Measurements from ENCODE around the gene LRRC4C.

Gene LRRC4C

GRCh38 chr11:40241524-40242051 lies 1217.9 kb downstream of the LRRC4C start:
- H3K36me3 Mint-ChIP-seq (ENCODE audit: low read depth), result no peaks in the 10 kb centered on the region
- H3K4me1 Mint-ChIP-seq (ENCODE audit: low read depth), result no peaks in the 10 kb centered on the region
- no peaks in the 10 kb centered on the region for H3K27me3 Mint-ChIP-seq
- H3K27ac Mint-ChIP-seq, result no peak overlapping the region
- H3K9me3 Mint-ChIP-seq, result peaks cover 3% of the 10 kb centered on the region
- no peak overlapping the region for H3K4me3 Mint-ChIP-seq

GRCh38 chr11:40240284-40240683 lies 1219.2 kb downstream of the LRRC4C start:
- H3K4me1 Mint-ChIP-seq (ENCODE audit: low read depth), result no peaks in the 10 kb centered on the region
- H3K9me3 Mint-ChIP-seq, result peaks cover 3% of the 10 kb centered on the region
- no peak overlapping the region for H3K27ac Mint-ChIP-seq
- no peaks in the 10 kb centered on the region for H3K27me3 Mint-ChIP-seq
- H3K4me3 Mint-ChIP-seq, result no peak overlapping the region
- no peaks in the 10 kb centered on the region for H3K36me3 Mint-ChIP-seq (ENCODE audit: low read depth)

GRCh38 chr11:40236526-40236925 lies 1222.9 kb downstream of the LRRC4C start:
- H3K9me3 Mint-ChIP-seq, result peaks cover 3% of the 10 kb centered on the region
- H3K27ac Mint-ChIP-seq, result no peak overlapping the region
- no peaks in the 10 kb centered on the region for H3K27me3 Mint-ChIP-seq
- H3K4me1 Mint-ChIP-seq (ENCODE audit: low read depth), result no peaks in the 10 kb centered on the region
- no peaks in the 10 kb centered on the region for H3K36me3 Mint-ChIP-seq (ENCODE audit: low read depth)
- no peak overlapping the region for H3K4me3 Mint-ChIP-seq

- Mint-ChIP-seq H3K27ac (no peak overlapping the region), H3K27me3 (no peaks in the 10 kb centered on the region), H3K9me3 (peaks cover 3% of the 10 kb centered on the region), H3K4me3 (no peak overlapping the region), H3K4me1 (ENCODE audit: low read depth) (no peaks in the 10 kb centered on the region), H3K36me3 (ENCODE audit: low read depth) (no peaks in the 10 kb centered on the region)
Measured at GRCh38 chr11:40235841-40236240, 1223.6 kb downstream of the LRRC4C start.

GRCh38 chr11:40230821-40231220 lies 1228.6 kb downstream of the LRRC4C start:
- no peak overlapping the region for H3K4me3 Mint-ChIP-seq

GRCh38 chr11:40228662-40229061 lies 1230.8 kb downstream of the LRRC4C start:
- no peaks in the 10 kb centered on the region for H3K27me3 Mint-ChIP-seq
- no peak overlapping the region for H3K4me3 Mint-ChIP-seq
- no peaks in the 10 kb centered on the region for H3K36me3 Mint-ChIP-seq (ENCODE audit: low read depth)
- H3K27ac Mint-ChIP-seq, result no peak overlapping the region
- H3K9me3 Mint-ChIP-seq, result peaks cover 7% of the 10 kb centered on the region
- H3K4me1 Mint-ChIP-seq (ENCODE audit: low read depth), result no peaks in the 10 kb centered on the region

More at GRCh38 chr11:40230821-40231220, 1228.6 kb downstream of the LRRC4C start:
- Mint-ChIP-seq H3K27me3 (no peaks in the 10 kb centered on the region), H3K4me1 (ENCODE audit: low read depth) (no peaks in the 10 kb centered on the region), H3K9me3 (peaks cover 7% of the 10 kb centered on the region), H3K27ac (no peak overlapping the region), H3K36me3 (ENCODE audit: low read depth) (no peaks in the 10 kb centered on the region)

GRCh38 chr11:40227730-40228129 lies 1231.7 kb downstream of the LRRC4C start:
- H3K36me3 Mint-ChIP-seq (ENCODE audit: low read depth), result no peaks in the 10 kb centered on the region
- no peaks in the 10 kb centered on the region for H3K27me3 Mint-ChIP-seq
- H3K4me1 Mint-ChIP-seq (ENCODE audit: low read depth), result no peaks in the 10 kb centered on the region
- no peak overlapping the region for H3K4me3 Mint-ChIP-seq
- peaks cover 7% of the 10 kb centered on the region for H3K9me3 Mint-ChIP-seq
- H3K27ac Mint-ChIP-seq, result no peak overlapping the region

GRCh38 chr11:40226654-40227053 lies 1232.8 kb downstream of the LRRC4C start:
- no peaks in the 10 kb centered on the region for H3K36me3 Mint-ChIP-seq (ENCODE audit: low read depth)
- no peaks in the 10 kb centered on the region for H3K27me3 Mint-ChIP-seq
- H3K9me3 Mint-ChIP-seq, result peaks cover 7% of the 10 kb centered on the region
- H3K4me3 Mint-ChIP-seq, result no peak overlapping the region
- no peaks in the 10 kb centered on the region for H3K4me1 Mint-ChIP-seq (ENCODE audit: low read depth)
- H3K27ac Mint-ChIP-seq, result no peak overlapping the region

GRCh38 chr11:40223596-40224330 lies 1235.7 kb downstream of the LRRC4C start:
- no peaks in the 10 kb centered on the region for H3K4me1 Mint-ChIP-seq (ENCODE audit: low read depth)
- H3K9me3 Mint-ChIP-seq, result peaks cover 11% of the 10 kb centered on the region
- H3K36me3 Mint-ChIP-seq (ENCODE audit: low read depth), result no peaks in the 10 kb centered on the region
- no peak overlapping the region for H3K4me3 Mint-ChIP-seq
- H3K27ac Mint-ChIP-seq, result no peak overlapping the region
- no peaks in the 10 kb centered on the region for H3K27me3 Mint-ChIP-seq

- Mint-ChIP-seq H3K27ac (no peak overlapping the region), H3K36me3 (ENCODE audit: low read depth) (no peaks in the 10 kb centered on the region), H3K9me3 (peaks cover 15% of the 10 kb centered on the region), H3K27me3 (no peaks in the 10 kb centered on the region), H3K4me1 (ENCODE audit: low read depth) (no peaks in the 10 kb centered on the region), H3K4me3 (no peak overlapping the region)
Measured at GRCh38 chr11:40219401-40219800, 1240.1 kb downstream of the LRRC4C start.

- no peaks in the 10 kb centered on the region for H3K27me3 Mint-ChIP-seq
- peaks cover 20% of the 10 kb centered on the region for H3K9me3 Mint-ChIP-seq
- H3K27ac Mint-ChIP-seq, result no peak overlapping the region
- H3K4me1 Mint-ChIP-seq (ENCODE audit: low read depth), result no peaks in the 10 kb centered on the region
- no peaks in the 10 kb centered on the region for H3K36me3 Mint-ChIP-seq (ENCODE audit: low read depth)
- H3K4me3 Mint-ChIP-seq, result no peak overlapping the region
Measured at GRCh38 chr11:40215556-40215955, 1243.9 kb downstream of the LRRC4C start.

GRCh38 chr11:40207416-40207815 lies 1252.0 kb downstream of the LRRC4C start:
- no peaks in the 10 kb centered on the region for H3K27me3 Mint-ChIP-seq
- H3K4me3 Mint-ChIP-seq, result no peak overlapping the region
- no peak overlapping the region for H3K27ac Mint-ChIP-seq
- peaks cover 11% of the 10 kb centered on the region for H3K9me3 Mint-ChIP-seq
- H3K36me3 Mint-ChIP-seq (ENCODE audit: low read depth), result no peaks in the 10 kb centered on the region
- no peaks in the 10 kb centered on the region for H3K4me1 Mint-ChIP-seq (ENCODE audit: low read depth)

- H3K9me3 Mint-ChIP-seq, result peaks cover 11% of the 10 kb centered on the region
- H3K4me1 Mint-ChIP-seq (ENCODE audit: low read depth), result no peaks in the 10 kb centered on the region
- no peaks in the 10 kb centered on the region for H3K27me3 Mint-ChIP-seq
- H3K4me3 Mint-ChIP-seq, result no peak overlapping the region
- no peaks in the 10 kb centered on the region for H3K36me3 Mint-ChIP-seq (ENCODE audit: low read depth)
- H3K27ac Mint-ChIP-seq, result no peak overlapping the region
Measured at GRCh38 chr11:40204228-40204627, 1255.2 kb downstream of the LRRC4C start.

- H3K9me3 Mint-ChIP-seq, result peaks cover 14% of the 10 kb centered on the region
- H3K4me1 Mint-ChIP-seq (ENCODE audit: low read depth), result no peaks in the 10 kb centered on the region
- no peak overlapping the region for H3K27ac Mint-ChIP-seq
- H3K27me3 Mint-ChIP-seq, result no peaks in the 10 kb centered on the region
- H3K4me3 Mint-ChIP-seq, result no peak overlapping the region
- H3K36me3 Mint-ChIP-seq (ENCODE audit: low read depth), result no peaks in the 10 kb centered on the region
Measured at GRCh38 chr11:40203606-40204005, 1255.8 kb downstream of the LRRC4C start.

GRCh38 chr11:40202589-40203270 lies 1256.7 kb downstream of the LRRC4C start:
- no peaks in the 10 kb centered on the region for H3K27me3 Mint-ChIP-seq
- H3K9me3 Mint-ChIP-seq, result peaks cover 12% of the 10 kb centered on the region
- H3K4me3 Mint-ChIP-seq, result no peak overlapping the region
- H3K36me3 Mint-ChIP-seq (ENCODE audit: low read depth), result no peaks in the 10 kb centered on the region
- no peaks in the 10 kb centered on the region for H3K4me1 Mint-ChIP-seq (ENCODE audit: low read depth)
- H3K27ac Mint-ChIP-seq, result no peak overlapping the region
